NCI-H510A treated with DMSO at 0.1 percent for 48 hours (cell line): ENCODE measurements around the gene SPOCK3.
"Not testable (repeated sequence)": the region's sequence is repeated elsewhere in the genome, so short reads cannot be mapped to it uniquely, and the experiment has no call there.

ENCODE experiments used
- DNase-seq: peaks from one replicate; lab custom pipeline; 2025; lab: John Stamatoyannopoulos, UW

Gene SPOCK3

GRCh38 chr4:167234316-167234881, at the start of gene SPOCK3:
SPOCK3 (minus strand) TSS chr4:167234494.
- peak; percentile 48 for DNase-seq

- no peak for DNase-seq
Observed at GRCh38 chr4:167282171-167282864, 48.0 kb upstream of the SPOCK3 start.

GRCh38 chr4:167281545-167281944, 47.3 kb upstream of the SPOCK3 start:
- DNase-seq = not testable (repeated sequence)

GRCh38 chr4:167274351-167274750, 40.1 kb upstream of the SPOCK3 start:
- no peak for DNase-seq

GRCh38 chr4:167265231-167265630, 30.9 kb upstream of the SPOCK3 start:
- DNase-seq = no peak

- DNase-seq = no peak
Observed at GRCh38 chr4:167248271-167248670, 14.0 kb upstream of the SPOCK3 start.

GRCh38 chr4:167239627-167240026, 5.3 kb upstream of the SPOCK3 start:
- DNase-seq = no peak

GRCh38 chr4:167238226-167238625, 3.9 kb upstream of the SPOCK3 start:
- no peak for DNase-seq

GRCh38 chr4:167233685-167234315, 494 bp downstream of the SPOCK3 start:
- no peak for DNase-seq

- DNase-seq = no peak
Observed at GRCh38 chr4:167232805-167233684, 1.2 kb downstream of the SPOCK3 start.

GRCh38 chr4:167230744-167231143, 3.5 kb downstream of the SPOCK3 start:
- no peak for DNase-seq

GRCh38 chr4:167222099-167222498, 12.2 kb downstream of the SPOCK3 start:
- no peak for DNase-seq

- no peak for DNase-seq
Observed at GRCh38 chr4:167221084-167221483, 13.2 kb downstream of the SPOCK3 start.

- DNase-seq = peak; percentile 9
Observed at GRCh38 chr4:167218022-167218608, 16.2 kb downstream of the SPOCK3 start.

GRCh38 chr4:167216783-167217182, 17.5 kb downstream of the SPOCK3 start:
- no peak for DNase-seq

GRCh38 chr4:167210166-167210565, 24.1 kb downstream of the SPOCK3 start:
- no peak for DNase-seq

- DNase-seq = no peak
Observed at GRCh38 chr4:167196344-167197012, 37.8 kb downstream of the SPOCK3 start.

- no peak for DNase-seq
Observed at GRCh38 chr4:167190379-167190778, 43.9 kb downstream of the SPOCK3 start.

- DNase-seq = no peak
Observed at GRCh38 chr4:167185465-167185864, 48.8 kb downstream of the SPOCK3 start.

GRCh38 chr4:167183036-167183435, 51.3 kb downstream of the SPOCK3 start:
- no peak for DNase-seq

- DNase-seq = no peak
Observed at GRCh38 chr4:167177925-167178324, 56.4 kb downstream of the SPOCK3 start.
